ENCODE measurements around the gene KIF1A.

GRCh38 chr2:240803191-240803590, 16.8 kb downstream of the KIF1A start:
- no peak for TF ChIP-seq CTCF (conservative IDR thresholded peaks at IDR 0.05; ENCODE audit: low read length)
- TF ChIP-seq EZH2phosphoT487 (IDR thresholded peaks at IDR 0.05; ENCODE audit: borderline replicate concordance), result no peak
